ENCODE data around the gene RCN2. TPM values are rescaled to one million over a fixed set of nuclear protein-coding genes. Genes with fewer than 3 reads are reported as not detected.

Gene RCN2
- total RNA-seq, 1 donor from 2014 or later, result 32.8 TPM

- intact Hi-C loops (cut with DNase I), result no loop called here
- Histone ChIP-seq H3K27me3 (ENCODE audit: low read depth) (no peaks in the 10 kb centered on the region), H3K4me3 (no peak overlapping the region), H3K9me3 (no peaks in the 10 kb centered on the region), H3K27ac (no peak overlapping the region), H3K36me3 (no peaks in the 10 kb centered on the region), H3K4me1 (peaks cover 41% of the 10 kb centered on the region)
- no peak for ATAC-seq
- DNase-seq, result peak; percentile 66
- no peak for TF ChIP-seq CTCF (IDR thresholded peaks at IDR 0.05)
Observed at GRCh38 chr15:76991048-76991447, 59.5 kb downstream of the RCN2 start.

DNA sequence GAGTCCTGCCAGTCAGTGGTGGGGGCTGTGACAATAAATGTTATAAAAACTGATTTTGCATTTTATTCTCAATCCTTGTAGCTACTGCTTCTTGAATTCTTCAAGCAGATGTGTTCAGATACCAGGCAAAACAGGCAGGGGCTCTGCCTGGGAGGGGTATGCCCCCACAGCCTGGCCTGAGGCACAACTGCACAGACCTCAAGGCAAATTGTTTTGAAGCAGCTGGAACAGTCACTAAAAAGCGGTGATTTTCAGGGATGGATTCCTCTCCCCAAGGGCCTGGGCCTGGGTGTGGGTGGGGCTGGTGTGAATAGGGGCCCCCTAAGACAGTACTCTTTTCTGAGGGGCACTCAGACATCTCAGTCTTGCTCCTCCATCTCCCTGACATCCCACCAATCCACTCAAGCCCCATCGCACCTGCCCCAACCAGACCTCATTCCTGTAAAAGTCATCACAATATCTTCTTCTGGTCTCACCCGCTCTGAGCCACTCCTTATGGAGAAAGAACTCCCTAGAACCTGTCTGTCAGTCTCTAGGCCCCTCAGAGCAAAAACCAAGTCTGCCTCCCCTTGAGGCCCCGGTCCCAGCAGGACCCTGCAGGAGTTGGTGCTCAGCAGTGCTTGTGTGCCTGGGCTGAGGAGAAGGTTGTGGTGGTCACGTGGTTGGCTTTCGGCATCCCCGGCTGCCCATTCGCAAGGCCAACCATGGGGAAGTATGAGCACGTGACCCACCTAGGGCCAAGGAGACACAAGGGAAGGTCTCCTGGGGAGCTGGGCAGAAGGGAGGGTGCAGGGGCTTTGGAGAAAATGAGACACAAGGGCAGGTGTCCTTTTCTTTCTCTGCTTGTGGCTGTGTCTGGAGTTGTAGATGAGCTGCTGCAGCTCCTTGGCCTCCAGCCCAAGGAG lies 60.4 kb downstream of the RCN2 start:
- no peaks in the 10 kb centered on the region for H3K27me3 ChIP-seq (ENCODE audit: low read depth)
- no peaks in the 10 kb centered on the region for H3K36me3 ChIP-seq
- ATAC-seq, result peak in 1 of 2 donors; percentile 15
- TF ChIP-seq CTCF (IDR thresholded peaks at IDR 0.05), result no peak
- H3K9me3 ChIP-seq, result no peaks in the 10 kb centered on the region
- DNase-seq, result peak; percentile 73
- no peak overlapping the region for H3K4me3 ChIP-seq
- H3K4me1 ChIP-seq, result peaks cover 48% of the 10 kb centered on the region
- intact Hi-C loops (cut with DNase I), result no loop called here
- H3K27ac ChIP-seq, result no peak overlapping the region

- intact Hi-C loops (cut with DNase I), result no loop called here
- Histone ChIP-seq H3K9me3 (no peaks in the 10 kb centered on the region), H3K4me1 (peaks cover 42% of the 10 kb centered on the region), H3K27ac (no peak overlapping the region), H3K4me3 (no peak overlapping the region), H3K36me3 (no peaks in the 10 kb centered on the region), H3K27me3 (ENCODE audit: low read depth) (no peaks in the 10 kb centered on the region)
- no peak for DNase-seq
- no peak for ATAC-seq
- no peak for TF ChIP-seq CTCF (IDR thresholded peaks at IDR 0.05)
Observed at GRCh38 chr15:76993114-76993725, 61.7 kb downstream of the RCN2 start.

DNA sequence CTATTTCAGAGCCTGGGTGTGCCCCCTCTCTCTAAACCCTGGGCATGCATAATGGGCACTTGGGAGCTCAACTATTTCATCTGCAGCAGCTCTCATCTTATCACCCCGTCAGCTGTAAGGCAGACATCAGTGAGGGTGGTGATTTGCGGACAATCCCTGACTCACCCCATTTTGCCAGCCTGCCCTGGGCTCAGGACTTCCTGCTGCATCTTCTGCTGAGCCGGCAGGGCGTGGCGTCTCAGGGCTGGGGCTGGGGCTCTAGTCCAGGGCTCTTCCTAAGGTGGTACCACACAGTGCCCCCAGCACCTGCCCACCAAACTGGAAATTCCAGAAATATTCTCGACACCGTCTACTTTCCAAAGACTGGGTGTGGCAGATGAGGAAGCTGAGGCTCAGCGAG lies 62.5 kb downstream of the RCN2 start:
- TF ChIP-seq CTCF (IDR thresholded peaks at IDR 0.05), result no peak
- intact Hi-C loops (cut with DNase I), result no loop called here

GRCh38 chr15:76994496-76994895 lies 62.9 kb downstream of the RCN2 start:
- TF ChIP-seq CTCF (IDR thresholded peaks at IDR 0.05), result no peak
- H3K4me1 ChIP-seq, result peaks cover 39% of the 10 kb centered on the region
- ATAC-seq, result no peak

More for the DNA sequence above, 62.5 kb downstream of the RCN2 start:
- ATAC-seq, result peak; percentile 43 to 63
- peak; percentile 78 for DNase-seq
- no peaks in the 10 kb centered on the region for H3K9me3 ChIP-seq
- peaks cover 40% of the 10 kb centered on the region for H3K4me1 ChIP-seq
- H3K27me3 ChIP-seq (ENCODE audit: low read depth), result no peaks in the 10 kb centered on the region
- peak overlapping the region; percentile 77 for H3K27ac ChIP-seq
- H3K4me3 ChIP-seq, result no peak overlapping the region
- no peaks in the 10 kb centered on the region for H3K36me3 ChIP-seq

More at GRCh38 chr15:76994496-76994895, 62.9 kb downstream of the RCN2 start:
- H3K27ac ChIP-seq, result peak overlapping the region; percentile 77
- peak overlapping the region; percentile 51 for H3K4me3 ChIP-seq
- no peaks in the 10 kb centered on the region for H3K9me3 ChIP-seq
- H3K27me3 ChIP-seq (ENCODE audit: low read depth), result no peaks in the 10 kb centered on the region
- no peaks in the 10 kb centered on the region for H3K36me3 ChIP-seq
- intact Hi-C loops (cut with DNase I), result no loop called here
- no peak for DNase-seq
